GM19240 (cell line): Measurements from ENCODE around the gene PALM.
"Not testable (repeated sequence)": the region's sequence is repeated elsewhere in the genome, so short reads cannot be mapped to it uniquely, and the experiment has no call there.

Experiments used
- DNase-seq: peaks from one replicate; pipeline ENCODE4 v3.0.0; 2011; ENCODE audit warnings: low spot score; ENCODE audit not compliant: insufficient read length

Gene PALM

DNA sequence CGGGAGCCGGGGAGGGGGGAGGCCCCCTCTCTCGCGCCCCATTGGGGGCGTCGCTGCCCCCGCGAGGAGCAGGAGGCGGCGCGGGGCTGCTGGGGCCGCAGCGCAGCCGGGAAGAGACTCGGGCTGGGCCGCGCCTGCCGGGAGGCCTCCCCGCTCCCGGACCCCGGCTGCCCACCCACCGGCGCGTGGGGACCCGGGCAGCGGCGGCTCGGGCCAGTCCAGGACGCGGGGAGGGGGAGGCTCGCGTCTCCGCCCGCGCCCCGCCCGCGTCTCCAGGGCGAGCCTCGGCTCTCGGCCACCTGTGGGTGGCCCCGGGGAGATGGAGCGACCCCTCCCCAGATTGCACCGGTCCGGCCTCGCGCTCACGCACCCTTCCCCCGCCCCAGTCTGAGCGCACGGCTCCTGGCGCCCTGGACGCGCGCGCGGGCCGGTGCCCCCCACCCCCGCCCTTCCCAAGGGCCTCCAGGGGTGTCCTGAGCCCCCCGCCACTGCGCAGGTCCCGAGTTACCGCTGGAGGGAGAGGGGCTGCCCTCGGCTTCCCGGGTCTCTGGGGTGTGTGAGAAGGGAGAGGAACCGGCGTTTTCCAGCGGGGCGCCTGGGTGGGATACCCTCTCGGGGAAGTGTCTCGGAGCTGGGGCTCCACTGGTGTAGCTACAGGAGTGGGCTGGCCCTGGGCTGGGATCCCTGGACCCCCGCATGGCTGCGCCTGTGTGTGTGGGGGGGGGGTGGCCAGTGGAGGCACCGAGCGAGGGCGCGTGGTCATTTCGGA lies 645 bp downstream of the PALM start:
- DNase-seq: no peak

DNA sequence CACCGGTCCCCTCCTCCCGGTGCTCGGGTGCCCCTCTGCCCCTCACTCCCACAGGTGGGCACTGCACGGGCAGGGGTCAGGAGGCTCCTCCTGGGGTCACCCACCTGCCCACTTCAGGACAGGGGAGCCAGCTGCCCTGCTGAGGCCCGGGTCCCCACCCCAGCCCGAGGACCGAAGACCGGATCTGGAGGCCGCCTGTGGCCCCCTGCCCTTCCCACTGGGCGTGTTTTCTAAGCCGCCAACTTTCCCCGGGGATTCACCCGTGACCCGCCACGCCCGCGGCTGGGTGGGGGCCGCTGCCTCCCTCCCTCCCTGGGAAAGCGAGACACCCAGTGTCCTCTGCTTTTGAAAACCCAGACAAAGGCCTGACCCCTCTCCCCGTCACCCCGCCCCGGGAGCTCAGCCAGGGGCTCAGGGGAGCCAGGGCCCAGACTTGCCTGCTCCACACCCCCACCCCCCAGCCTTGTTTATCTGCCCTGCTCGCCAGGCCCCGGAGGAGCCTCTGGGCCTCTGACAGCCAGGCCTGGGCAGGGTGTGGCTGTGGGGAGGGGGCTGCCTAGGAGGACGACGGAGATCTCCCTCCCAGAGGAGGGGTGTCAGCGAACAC lies 1.3 kb downstream of the PALM start:
- DNase-seq: no peak

DNA sequence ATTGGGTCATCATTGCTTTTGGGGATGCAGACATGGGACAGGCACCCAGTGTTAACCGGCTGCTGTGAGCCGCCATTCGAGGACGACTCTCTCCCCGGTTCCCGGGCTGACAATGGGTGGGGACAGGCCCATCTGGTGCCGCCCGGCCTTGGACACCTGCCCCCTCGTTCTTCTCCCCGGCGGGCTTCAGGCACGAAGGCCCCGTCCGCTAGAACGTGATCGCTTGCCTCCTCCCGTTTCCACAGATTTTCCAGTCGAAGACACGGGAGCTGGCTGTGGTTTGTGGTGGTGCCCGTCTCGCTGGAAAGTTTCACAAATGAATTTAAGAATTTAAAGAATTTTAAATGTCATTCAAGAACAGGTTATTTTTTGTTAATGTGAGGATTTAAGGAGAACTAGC lies 2.0 kb downstream of the PALM start:
- DNase-seq: no peak

DNA sequence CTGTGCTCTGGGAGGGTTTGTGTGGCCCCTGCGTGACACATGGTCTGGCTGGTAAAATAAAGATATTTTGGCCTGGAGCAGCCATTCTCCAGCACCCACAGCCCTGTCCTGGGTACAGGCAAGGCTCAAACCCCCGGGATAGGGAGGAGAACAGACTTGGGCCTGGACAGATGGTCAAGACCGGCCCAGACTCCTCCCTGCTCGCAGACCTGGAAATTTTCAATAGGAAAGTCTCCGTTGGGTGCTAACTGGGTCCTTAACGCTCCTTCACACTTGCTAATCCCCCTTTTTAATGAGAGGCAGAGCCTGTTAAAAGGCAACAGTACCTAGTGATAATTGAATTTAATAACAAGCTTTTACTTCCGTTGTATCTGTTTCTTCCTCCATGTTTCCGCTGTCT lies 2.5 kb downstream of the PALM start:
- no peak for DNase-seq

DNA sequence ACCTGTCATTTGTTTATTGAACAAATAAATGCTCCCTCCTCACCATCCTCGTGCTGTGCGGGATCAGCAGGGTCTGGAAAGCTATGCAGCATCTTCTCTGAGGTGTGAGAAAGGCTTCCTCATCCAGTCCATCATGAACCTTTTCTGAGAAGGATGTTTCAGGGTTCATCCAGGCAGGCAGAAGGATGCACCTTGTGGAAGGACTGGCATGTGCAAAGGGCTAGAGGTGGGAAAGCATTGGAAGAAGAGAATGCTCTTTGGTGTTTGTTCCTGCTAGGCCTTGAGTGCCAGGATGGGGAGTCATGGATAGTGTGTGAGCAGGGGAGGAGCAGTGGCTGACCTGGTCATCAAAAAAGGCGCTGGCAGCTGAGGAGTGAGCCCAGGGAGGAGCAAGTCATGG lies 6.6 kb downstream of the PALM start:
- DNase-seq: no peak

DNA sequence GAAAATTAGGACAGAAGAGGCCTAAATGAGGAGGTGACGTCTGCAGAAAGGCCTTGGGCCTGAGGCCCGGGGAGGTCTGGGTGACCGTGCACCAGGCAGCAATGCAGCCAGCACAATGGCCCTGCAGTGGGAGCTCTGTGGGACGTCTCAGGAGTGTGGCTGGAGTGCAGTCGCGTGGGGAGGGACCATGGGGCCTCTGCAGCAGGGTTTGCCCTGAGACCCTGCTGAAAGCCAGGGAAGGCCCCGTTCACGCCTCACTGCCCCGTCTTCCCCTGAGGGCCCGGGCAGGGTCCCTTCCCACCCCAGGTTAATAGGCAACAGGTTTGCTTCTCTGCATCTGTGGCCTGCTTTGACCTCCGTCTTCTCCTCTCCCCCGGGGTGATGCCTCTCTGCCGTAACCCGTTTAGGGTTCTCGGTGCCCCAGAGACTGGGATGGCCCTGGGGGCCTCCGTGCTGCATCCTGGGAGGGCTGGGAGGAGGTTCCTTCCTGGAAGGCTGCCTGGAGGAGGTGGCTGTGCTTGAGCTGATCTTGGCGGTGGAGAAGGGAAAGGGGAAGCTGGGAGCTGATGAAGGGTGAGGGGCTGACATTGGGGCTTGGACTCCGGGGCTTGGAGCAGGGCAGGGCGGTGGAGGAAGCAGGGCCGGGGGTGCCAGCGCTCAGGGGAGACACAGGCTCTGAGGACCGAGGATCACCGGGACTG lies 9.7 kb downstream of the PALM start:
- no peak for DNase-seq

DNA sequence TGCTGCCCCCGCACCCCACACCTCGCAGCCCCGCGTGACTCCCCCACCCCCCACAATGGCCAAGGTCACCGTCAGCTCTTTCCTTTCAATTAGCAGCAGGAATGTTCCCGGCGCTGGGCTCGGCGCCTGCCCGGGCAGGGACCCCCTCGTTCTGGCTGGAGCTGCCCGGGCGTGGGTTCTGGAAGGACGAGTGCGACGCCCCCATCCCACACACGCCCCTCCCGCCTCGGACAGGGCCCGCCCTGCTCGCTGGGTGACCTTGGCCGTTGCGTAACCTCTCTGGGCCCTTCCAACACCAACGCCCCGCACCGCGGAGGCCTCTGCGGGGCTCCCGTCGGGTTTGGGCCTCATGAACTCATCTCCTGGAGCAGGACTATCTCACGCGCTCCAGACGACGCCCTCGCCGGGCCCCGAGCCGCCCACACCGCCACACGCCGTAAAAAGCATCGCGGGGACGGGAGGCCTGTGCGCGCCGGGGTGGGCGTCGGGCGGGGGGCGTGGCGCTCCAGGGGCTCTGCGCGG lies 10.3 kb downstream of the PALM start:
- DNase-seq: no peak

DNA sequence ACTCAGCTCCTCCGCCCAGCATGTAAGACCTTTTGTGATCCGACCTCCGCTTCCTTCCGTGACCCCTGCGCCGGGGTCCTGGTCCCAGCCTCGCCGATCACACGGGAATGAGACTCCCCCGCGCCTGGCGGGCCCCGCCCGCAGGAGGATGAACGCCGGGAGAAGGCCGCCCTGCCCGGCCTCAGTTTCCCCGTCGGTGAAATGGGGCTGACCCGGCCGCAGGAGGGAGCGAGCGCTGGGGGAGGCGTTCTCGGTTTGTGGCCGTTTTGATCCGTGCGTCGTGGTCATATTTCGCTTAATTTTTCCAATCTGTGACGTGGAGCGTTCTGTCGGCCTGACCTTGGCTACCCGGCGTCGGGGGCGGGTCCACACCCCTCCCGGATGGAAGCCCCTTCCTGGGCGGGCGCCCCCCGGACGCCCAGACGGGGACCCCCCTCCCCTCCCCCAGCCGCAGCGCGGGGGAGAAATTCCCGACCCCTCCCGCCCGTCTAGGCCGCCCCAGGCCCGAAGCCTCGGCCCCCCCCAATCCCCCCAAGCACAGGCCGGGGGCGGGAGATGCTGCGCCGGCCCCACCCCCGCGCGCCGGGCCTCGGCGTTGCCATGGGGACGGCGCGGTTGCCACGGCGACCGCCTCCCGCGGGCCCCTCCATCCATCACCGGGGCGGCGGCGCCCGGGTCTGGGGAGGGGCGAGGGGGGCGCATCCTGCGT lies 11.1 kb downstream of the PALM start:
- DNase-seq: no peak

DNA sequence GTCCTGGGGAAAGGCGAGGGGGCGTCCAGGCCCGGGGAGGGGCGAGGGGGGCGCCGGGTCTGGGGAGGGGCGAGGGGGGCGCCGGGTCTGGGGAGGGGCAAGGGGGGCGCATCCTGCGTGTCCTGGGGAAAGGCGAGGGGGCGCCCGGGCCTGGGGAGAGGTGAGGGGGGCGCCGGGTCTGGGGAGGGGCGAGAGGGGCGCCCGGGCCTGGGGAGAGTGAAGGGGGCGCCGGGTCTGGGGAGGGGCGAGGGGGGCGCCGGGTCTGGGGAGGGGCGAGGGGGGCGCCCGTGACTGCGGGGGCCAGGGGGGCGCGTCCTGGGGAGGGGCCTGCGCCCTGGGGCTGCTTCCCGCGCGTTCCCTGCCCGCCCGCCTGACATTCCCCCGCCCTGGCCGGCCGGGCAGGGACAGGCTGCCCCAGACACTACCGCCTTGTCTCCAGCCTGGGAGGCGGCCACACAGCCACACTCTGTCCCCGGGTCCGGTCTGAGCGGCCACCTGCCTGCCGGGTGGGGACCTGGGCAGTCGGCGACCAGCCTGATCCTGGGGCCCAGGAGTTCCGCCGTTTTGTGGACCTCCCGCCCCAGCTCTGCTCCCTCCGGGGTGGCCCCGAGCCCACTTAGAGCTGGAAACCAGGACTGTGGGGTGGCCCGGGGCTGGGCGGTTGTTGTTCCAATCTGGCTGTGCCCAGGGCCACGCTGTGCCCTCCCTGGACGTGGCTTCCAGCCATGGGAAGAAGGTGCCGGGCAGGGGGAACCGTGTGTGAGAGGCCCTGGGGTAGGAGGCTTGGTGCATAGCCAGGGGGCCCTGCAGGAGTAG lies 11.8 kb downstream of the PALM start:
- no peak for DNase-seq

DNA sequence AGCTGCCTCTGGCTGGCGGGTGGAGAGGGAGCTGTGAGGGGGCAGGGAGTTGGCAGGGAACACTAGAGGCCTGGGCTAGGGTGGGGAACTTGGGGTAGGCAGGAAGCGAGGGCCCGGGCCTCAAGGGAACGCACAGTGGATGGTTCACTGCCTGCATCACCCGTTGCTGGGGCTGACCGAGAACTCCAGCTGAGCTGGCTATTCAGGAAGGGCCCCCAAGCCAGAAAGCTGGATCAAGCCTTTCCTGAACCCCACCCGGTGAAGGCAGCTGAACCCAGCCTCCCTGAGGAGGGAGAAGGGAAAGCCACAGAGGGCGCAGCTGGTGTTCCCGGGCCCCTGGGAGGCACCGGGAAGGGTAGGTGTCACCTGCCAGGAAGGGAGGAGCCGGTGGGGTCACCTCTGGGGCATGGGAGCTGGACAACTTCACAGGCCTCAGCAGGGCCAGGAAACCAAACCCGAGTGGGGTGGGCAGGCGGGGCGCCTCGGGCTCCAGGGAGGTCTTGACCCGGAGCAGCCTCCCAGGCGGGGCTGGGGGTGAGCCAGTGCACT lies 13.9 kb downstream of the PALM start:
- no peak for DNase-seq

DNA sequence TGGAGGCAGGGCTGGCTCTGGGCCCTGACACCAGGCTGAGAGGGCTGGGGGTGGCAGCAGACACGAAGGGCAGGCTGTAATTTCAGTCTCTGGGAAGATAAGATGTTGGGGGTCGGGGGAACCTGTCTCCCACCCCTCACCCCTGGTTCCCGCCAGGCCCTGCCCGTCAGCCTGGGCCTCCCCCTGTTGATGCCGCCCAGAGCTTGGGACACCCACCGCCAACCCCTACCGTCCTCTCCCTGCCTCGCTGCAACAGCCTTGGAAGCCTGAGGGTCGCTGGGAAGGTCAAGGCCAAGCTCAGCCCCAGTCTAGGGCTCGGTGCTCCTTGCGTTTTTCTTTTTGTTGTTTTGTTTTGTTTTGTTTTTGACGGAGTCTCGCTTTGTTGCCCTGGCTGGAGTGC lies 14.5 kb downstream of the PALM start:
- no peak for DNase-seq

DNA sequence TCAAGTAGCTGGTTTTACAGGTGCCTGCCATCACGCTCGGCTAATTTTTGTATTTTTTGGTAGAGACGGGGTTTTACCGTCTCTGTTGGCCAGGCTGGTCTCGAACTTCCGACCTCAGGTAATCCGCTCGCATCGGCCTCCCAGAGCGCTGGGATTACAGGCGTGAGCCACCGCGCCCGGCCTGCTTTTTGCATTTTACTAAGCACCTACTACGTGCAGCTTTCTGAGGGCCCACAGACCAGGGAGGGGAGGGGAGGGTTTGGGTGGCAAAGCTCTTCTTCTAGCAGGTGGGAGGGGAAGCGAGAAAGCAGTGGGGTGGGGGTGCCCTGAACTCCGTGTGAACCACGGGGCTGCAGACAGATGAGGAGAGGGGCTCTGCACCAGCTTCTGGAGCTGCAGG lies 15.0 kb downstream of the PALM start:
- no peak for DNase-seq

DNA sequence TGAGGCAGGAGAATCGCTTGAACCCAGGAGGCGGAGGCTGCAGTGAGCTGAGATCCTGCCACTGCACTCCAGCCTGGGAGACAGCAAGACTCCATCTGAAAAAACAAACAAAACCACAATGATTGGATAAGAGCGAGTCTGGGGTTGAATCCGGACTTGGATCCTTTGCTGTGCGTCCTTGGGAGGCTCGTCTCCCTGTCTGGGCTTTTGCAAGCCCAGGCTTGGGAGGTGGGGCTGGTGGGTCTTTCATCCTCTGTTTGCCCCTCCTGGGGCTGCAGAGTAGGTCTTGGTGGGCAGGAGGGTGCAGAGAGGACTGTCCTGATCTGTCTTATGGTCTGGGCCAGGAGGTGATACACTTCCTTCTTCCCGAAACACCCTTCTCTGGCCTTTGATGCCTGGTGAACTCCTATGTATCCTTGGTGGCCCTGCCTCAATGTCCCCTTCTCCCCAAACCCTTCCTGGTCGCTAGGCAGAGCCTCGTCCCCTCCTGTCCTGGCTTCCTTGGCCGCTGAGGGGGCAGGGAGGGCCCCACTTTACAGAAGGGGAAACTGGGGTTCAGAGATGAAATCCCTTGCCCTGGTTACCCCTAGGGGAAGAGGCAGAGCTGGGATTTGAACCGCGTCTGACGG lies 16.8 kb downstream of the PALM start:
- DNase-seq: no peak

DNA sequence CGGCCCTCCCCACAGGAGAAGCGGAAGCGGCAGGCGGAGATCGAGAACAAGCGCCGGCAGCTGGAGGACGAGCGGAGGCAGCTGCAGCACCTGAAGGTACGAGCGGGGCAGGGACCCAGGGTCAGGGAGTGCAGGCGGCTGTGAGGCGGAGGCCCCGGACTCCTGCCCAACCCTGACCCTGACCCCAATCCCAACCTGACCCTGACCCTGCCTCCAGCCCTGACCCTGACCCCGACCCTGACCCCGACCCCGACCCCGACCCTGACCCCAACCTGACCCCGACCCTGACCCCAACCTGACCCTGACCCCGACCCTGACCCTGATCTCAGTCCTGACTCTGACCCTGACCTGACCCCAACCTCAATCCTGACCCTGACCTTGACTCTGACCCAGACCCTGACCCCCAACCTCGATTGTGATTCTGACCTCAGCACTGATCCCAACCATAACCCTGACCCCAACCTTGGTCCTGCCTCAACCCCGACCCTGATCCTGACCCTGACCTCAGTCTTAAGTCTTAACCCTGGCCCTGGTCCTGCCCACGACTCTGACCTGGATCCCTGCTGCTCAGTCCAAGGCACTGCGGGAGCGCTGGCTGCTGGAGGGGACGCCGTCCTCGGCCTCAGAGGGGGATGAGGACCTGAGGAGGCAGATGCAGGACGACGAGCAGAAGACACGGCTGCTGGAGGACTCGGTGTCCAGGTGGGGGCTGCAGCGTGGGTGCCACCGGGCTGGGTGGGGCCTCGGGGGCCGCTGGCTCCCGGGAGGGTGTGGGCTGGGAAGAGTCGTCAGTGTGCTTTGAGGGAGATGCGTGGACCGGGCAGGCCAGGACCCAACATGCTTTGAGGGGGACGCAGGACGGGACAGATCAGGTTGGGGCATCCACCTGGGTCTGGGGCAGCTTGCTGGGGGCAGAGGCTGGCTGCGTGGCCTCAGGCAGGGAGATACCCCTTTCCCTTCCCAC lies 18.5 kb downstream of the PALM start:
- no peak for DNase-seq

DNA sequence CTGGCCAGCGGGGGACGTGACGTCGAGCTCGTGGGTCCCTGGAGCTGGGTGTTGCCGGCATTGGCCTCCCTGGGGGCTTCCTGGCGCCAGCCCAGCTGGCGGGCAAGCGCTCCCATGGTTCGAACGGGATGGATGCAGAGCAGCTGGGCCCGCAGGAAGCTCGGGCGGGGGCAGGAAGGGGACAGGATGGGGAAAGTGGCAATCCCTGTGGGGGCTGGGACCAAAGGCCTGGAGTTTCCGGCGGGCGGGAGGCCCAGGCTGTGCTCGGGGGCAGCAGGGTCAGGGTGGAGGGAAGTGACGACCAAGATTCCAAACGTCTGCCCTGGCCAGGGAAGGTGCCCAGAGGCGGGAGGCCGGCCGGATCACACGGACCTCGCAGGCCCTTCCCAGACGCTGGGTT lies 19.3 kb downstream of the PALM start:
- no peak for DNase-seq

DNA sequence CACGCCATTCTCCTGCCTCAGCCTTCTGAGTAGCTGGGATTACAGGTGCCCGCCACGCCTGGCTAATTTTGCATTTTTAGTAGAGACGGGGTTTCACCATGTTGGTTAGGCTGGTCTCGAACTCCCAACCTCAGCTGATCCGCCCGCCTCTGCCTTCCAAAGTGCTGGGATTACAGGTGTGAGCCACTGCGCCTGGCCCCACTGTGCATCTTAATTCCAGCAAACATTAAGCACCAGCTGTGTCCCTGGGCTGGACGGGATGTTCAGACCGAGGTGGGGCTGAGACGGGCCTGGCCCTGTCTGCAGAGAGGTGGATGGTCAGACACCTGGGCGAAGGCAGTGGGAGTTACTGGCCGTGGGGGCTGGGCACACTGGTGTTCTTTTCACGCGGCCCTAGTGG lies 20.8 kb downstream of the PALM start:
- not testable (repeated sequence) for DNase-seq

DNA sequence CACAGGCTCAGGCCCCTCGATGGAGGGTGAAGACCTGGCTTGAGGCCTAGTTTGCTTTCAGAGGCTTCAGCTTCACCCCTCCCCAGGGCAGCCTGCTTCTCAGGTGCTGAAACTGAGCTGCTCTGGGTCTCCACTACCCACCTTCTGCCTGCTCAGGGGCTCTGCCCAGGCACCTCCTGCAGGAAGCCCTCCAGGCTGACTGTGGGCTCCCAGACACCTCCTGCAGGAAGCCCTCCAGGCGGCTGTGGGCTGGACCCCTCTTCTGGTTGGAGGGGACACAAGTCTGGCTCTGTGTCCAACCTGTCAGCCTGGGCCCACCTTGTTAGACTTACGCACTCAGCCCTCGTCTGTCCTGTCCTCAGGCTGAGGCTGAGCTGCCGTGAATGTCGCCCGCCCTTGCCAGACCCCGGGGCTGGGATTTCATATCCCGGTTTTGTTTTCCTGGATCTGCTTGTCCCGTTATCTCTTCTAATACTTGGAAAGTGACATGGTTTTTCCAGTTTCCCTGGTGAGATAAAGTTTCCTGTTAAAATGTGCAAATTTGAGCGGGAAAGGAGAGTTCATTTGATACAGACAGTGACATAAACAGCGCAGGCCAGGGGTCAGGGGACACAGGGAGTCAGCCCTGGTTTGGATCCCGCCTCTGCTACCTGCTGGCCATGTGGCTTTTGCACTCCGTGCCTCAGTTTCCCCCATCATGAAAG lies 21.4 kb downstream of the PALM start:
- no peak for DNase-seq

DNA sequence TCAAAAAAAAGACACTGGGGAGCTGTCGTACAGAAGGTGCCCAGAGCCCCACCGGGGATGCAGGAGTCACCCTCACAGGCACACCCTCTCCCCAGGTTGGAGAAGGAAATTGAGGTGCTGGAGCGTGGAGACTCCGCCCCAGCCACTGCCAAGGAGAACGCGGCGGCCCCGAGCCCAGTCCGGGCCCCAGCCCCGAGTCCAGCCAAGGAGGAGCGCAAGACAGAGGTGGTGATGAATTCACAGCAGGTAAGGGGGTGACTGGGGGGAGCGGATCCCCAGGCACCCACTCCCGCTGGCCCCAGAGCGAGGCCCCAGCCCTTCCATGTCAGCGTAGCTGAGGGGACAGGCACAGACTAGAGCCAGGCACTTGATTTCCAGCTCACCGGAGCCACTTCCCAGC lies 22.3 kb downstream of the PALM start:
- no peak for DNase-seq
